Breast epithelium (tissue), 3 donors: ENCODE data around the gene ANKRD35.
"Not testable (repeated sequence)": the region's sequence is repeated elsewhere in the genome, so short reads cannot be mapped to it uniquely, and the experiment has no call there.

Experiments used
- CTCF ChIP-seq, 3 donors: fragments of 450-650 bp; IDR thresholded peaks; one replicate each; pipeline ENCODE4 v1.5.1; 2016 to 2017; ENCODE audit warnings: antibody characterized with exemption in 3 of 3, mild to moderate bottlenecking in 3 of 3, moderate library complexity in 3 of 3
- POLR2AphosphoS5 ChIP-seq, 3 donors: sonication (generic); formaldehyde crosslinking; IDR thresholded peaks; one replicate each; pipeline ENCODE4 v1.6.1; 2017; ENCODE audit warnings: antibody characterized with exemption in 3 of 3

- TF ChIP-seq CTCF, POLR2AphosphoS5 (IDR thresholded peaks at IDR 0.05): not testable (repeated sequence)
Observed at GRCh38 chr1:145830810-145831209, 54.9 kb downstream of the ANKRD35 start.
